Activated CD8-positive, alpha-beta memory T cell treated with anti-CD3 and anti-CD28 coated beads, Interleukin-2, amount 50 U/mL, for 48 hours (primary cell): ENCODE data around the gene TPSD1.
"Not testable (repeated sequence)": the region's sequence is repeated elsewhere in the genome, so short reads cannot be mapped to it uniquely, and the experiment has no call there.

Experiments used
- DNase-seq: peaks from one replicate; pipeline ENCODE4 v3.0.0-alpha.2; 2020

Gene TPSD1

DNA sequence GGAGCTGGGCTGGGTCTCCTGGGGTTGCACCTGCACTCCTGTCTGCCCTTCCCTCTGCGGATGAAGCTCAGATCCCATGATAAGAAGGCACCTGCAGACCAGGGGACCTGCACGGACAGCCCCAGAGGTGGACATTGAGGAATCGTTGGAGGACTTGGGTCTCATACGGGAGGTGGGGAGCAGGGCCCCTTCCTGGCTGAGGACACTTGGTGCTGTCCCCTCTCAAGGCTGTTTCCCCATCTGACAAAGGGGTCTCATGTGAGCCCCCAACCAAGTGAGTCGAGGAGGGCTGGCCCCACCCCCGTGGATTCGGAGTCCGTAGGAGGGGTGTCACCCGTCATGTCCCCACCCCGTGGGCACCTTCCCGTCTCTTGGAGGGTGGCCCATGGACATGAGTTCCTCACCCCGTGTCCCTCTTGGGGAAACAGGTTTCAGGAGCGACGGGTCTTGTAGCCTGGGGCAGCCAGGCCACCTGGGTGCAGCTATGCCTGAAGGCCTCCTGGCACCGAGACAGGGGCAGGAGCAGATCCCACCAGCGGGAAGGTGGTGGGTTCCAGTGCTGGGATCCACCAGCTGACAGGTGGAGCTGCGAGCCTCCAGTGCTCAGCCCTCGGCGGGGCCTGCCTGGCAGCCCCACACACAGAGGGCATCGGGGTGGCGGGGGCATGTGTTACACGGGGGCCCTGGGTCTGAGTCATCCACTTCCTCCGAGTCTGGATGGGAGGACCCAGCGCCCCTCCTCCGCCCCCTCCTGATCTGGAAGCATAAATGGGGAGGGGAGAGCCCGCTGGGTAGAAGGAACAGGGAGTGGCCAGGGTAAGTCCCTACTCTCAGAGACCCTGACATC lies at the start of gene TPSD1:
TSS of gene TPSD1 (plus strand) at position 794 of the 847 bp plus-strand sequence. CDS start 212 bp downstream, outside the sequence.
- not testable (repeated sequence) for DNase-seq

DNA sequence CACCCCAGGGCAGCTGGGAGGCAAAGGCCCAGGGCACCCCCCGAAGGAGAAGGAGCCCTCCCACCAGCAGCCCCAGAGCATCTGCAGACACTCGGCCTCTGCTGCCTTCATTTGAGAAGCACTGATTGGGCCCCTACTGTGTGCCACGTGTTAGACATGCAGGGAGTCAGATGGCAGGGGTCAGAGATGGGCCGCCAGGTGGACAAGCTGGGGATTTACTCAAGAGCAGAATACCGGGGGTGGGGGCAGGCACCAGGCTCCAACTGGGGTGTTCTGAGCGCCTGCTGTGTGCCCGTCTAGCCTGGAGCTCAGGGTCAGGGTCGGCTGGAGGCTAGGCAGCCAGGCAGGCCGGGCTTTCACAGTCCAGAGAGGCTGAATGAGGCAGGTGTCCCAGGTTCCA lies 49.5 kb upstream of the TPSD1 start:
- no peak for DNase-seq

DNA sequence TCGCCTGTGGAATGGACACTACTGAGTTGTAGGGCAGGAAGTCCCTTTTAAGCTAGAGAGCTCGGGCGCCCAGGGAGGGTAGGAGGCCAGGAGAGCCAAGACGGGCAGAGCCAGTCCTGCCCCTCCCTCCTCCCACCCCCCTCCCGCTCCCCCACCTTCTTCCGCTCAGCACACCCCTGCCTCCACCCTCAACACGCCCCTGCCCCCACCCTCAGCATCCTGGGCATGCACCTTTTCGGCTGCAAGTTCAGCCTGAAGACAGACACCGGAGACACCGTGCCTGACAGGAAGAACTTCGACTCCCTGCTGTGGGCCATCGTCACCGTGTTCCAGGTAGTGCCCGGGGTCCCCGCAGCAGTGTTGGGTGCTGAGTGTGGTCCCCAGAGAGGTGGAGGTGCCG lies 49.1 kb upstream of the TPSD1 start:
- DNase-seq: no peak

DNA sequence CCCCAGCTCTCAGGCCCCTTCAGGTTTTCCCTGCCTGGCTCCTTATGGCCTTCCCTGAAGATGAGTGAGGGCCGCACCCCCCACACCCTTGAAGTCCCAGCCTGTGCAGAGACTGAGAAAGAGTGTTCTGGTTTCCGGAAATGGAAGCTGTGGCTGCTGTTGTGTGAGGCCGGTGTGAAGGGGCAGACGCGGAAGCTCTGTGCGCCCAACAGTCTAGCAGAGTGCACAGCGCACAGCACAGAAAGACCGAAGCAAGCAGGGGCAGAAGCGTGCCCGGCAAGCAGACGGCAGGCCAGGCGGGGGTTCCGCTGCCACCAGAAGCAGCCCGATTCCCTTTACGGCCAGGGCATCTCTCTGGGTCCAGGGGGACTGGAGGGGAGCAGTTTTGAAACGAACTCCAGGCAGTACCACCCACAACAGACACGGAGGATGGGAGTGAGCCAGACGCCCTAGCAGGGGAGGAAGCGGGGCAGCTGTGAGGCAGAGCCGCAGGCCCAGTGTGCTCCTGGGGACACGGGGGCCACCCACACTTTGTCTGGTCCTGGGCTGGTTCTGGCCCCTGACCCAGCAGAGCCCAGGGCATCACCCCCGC lies 47.5 kb upstream of the TPSD1 start:
- no peak for DNase-seq

DNA sequence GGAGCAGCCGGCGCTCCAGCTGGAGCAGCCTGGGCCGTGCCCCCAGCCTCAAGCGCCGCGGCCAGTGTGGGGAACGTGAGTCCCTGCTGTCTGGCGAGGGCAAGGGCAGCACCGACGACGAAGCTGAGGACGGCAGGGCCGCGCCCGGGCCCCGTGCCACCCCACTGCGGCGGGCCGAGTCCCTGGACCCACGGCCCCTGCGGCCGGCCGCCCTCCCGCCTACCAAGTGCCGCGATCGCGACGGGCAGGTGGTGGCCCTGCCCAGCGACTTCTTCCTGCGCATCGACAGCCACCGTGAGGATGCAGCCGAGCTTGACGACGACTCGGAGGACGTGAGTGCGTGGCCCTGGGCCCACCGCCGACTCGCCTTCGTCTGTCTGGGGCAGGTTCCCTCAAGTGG lies 46.8 kb upstream of the TPSD1 start:
- DNase-seq: no peak

DNA sequence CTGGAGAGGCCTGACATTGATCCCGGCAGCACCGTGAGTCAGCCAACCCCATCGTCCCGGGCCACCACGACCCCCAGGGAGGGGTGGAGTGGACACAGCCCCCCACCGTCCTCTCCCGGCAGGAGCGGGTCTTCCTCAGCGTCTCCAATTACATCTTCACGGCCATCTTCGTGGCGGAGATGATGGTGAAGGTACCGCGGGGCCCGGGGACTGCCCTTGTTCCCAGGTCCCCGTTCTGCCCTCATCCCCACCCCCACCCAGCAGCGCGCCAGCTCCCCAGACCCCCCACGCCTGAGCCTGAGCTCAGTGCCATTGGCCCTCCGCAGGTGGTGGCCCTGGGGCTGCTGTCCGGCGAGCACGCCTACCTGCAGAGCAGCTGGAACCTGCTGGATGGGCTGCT lies 45.4 kb upstream of the TPSD1 start:
- DNase-seq: no peak

DNA sequence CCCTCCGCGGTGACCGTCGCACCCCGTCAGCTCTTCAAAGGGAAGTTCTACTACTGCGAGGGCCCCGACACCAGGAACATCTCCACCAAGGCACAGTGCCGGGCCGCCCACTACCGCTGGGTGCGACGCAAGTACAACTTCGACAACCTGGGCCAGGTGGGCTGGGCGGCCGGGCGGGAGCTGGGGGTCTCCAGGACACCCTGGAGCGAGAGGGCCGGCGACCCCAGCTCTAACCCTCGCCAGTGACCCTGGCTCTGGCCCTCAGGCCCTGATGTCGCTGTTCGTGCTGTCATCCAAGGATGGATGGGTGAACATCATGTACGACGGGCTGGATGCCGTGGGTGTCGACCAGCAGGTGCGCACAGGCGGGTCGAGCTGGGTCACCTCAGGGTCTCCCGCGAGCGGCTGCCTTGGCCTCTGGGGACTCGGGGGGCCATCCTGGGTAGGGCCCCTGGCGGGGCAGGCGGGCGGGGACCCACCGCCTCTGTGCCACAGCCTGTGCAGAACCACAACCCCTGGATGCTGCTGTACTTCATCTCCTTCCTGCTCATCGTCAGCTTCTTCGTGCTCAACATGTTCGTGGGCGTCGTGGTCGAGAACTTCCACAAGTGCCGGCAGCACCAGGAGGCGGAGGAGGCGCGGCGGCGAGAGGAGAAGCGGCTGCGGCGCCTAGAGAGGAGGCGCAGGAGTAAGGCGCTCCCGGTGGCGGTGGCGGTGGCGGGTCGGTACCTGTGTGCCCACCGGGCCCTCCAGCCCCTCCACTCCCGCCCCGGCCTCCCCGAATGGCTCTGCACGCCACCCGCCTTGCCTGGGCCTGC lies 44.2 kb upstream of the TPSD1 start:
- no peak for DNase-seq

DNA sequence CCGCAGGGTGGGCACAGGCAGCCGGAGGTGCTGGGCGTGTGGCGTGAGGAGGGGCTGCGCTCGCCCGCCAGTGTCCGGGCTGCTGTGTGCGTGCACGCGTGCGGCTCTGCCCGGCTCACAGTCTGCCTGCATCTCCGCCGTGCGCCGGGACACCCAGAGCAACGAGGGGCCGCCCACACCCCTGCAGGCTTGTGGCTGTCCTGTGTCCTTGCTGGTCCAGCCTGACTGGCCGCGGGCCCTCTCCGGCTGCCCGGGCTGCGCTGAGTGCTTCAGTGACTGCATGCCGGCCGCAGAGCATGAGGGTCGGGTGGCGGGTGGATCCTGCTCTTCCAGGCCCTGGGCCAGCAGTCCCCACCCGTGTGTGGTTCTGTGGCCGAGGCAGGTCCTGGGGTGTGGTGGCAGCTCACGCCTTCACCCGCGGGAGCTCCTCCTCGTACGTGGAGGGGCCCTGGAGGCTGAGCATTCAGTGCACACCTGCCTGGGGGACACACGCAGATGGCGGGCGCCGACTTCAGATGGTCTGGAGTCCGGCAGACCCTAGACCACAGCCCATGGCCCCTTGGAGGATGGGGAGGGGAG lies 43.2 kb upstream of the TPSD1 start:
- DNase-seq: no peak

DNA sequence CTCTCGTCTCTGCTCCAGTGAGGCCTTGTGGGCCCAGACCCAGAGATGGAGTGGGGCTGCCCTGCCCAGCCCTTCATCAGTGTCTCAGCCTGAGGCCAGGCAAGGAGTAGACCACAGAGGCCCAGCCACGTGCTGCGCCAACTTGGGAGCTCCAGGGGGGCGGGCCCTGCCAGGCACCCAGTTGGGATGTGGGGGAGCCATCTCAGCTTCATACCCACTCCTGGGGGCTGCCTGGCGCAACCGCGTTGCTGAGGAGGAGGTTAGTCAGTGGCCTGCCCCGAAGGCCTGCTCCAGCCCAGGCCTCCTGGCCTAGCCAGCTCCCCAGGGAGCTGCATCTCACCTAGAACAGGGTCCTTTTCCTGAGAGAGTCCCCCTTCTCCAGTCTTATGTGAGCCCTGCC lies 42.6 kb upstream of the TPSD1 start:
- DNase-seq: no peak

DNA sequence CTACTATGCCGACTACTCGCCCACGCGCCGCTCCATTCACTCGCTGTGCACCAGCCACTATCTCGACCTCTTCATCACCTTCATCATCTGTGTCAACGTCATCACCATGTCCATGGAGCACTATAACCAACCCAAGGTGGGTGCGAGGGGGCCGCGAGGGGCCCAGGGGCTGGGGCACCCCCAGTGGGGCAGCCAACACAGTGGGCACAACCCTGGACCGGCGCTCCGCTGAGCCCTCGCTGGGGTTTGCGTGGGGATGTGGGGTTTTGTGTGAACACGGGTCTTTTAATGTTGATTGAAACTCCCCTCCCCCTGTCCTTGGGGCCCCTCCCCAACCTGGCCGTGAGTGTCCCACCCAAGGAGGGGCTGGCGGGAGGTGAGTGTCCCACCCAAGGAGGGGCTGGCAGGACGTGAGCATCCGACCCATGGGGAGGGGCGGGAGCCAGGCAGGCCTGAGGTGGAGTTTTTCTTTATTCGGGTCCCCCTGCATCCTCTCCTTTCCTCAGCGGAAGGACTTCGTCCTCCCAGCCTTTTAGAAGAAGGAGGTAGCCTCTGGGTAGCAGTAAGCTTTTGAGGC lies 42.0 kb upstream of the TPSD1 start:
- DNase-seq: no peak

DNA sequence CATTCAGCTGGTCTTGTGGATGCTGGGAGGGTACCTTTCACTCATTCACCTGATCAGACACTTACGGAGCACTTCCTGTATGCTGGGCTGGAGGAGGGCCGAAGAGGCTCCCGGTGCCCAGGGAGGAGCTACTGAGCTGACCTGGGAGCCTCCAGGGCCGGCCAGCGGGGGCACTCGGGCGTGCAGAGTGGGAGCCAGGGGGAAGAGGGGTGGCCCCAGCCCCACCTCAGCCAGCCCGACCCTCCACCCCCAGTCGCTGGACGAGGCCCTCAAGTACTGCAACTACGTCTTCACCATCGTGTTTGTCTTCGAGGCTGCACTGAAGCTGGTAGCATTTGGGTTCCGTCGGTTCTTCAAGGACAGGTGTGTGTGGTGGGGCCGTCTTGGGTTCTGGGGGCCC lies 41.1 kb upstream of the TPSD1 start:
- DNase-seq: no peak

DNA sequence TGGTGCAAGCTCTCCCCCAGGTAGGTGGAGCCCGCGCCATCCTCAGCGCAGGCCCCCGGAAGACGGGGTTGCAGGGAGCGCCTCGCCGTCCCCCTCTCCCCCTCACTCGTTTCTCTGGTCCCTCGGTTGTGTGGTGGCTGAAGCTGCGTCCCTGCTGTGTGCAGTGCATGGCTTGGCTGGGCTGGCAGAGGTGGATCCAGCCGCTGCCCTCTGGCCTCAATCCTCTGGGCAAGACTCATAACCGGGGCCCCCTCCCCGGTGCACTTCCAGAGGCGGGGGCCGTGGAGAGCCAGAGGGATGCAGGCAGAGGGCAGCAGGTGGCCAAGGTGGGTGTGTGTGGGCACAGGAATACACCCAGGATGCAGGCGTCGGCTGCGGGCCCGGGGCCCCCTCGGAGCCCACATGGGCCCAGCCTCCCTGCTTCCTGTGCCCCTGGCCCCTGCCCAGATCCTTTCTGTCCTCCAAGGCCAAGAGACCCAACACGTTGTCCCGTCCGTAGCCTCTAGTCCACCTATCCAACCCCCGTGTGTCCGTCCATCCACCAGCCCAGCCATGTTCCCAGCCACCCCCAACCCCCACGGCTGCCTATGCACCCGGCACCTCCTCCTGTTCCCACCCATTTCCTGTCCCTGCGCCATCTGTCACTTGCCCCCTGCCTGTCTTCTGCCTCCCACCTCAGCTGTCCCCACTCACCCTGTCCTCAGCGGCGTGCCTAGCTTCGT lies 40.1 kb upstream of the TPSD1 start:
- no peak for DNase-seq

DNA sequence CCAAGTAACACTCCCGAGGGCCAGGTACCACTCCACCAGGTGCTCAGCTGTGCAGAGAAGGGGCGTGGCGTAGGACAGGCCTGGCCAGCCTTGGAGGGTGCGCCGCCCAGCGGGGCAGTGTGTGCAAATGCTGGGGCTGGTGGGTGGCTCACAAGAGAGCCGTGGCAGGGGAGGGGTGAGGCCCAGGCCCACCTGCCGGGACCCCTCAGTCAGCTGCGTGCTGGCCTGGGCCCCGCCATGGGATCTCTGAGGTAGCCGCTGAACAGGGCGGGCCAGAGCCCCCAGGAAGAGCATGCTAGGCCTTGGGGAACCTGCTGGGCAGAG lies 39.6 kb upstream of the TPSD1 start:
- DNase-seq: no peak

DNA sequence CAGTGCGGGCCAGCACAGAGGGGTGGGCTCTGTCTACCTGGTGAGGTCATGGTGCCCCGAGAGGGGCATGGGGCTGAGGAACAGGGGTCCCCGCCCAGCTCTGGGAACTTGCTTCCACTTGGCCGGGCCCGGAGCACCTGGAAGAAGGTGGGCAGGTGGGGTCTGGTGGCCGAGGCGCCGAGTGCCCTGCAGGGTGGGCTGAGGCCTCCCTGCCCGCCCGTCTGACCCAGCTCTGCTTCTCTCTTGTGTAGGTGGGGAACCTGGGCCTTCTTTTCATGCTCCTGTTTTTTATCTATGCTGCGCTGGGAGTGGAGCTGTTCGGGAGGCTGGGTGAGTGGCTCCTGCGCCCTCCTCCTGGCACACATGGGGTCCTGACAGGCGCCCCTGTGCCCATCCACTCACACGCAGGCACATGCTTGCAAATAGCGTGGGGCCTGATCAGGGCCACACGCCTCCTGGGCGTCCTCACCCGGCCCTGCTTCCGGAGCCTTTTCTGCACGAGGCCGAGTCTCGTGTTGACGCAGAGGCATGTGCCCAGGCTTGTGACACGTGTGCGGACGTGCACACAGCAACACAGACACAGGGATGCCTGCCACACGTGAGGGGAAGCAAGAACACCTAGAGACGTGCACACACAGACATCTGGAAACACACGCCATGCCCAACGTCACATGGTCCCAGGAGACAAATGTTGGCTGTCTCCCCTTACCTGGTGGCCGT lies 39.0 kb upstream of the TPSD1 start:
- DNase-seq: no peak

DNA sequence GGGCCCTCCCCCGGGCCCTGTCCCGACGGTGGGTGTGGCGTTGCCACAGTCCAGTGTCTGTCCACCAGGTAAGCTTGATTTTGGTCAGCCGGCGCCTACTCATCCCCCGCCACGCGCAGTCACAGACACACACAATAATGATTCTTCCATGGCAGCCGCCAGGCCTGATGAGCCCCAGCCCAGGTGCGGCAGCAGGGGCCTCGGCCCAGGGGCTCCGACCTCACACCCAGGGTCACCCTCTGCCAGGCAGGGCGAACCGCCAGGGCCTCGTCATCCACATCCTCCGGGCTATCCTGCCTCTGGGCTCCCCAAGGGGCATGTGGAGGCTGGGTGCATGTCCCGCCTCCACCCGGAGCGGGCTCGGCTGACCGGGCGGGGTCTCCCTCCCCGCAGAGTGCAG lies 38.3 kb upstream of the TPSD1 start:
- DNase-seq: no peak

DNA sequence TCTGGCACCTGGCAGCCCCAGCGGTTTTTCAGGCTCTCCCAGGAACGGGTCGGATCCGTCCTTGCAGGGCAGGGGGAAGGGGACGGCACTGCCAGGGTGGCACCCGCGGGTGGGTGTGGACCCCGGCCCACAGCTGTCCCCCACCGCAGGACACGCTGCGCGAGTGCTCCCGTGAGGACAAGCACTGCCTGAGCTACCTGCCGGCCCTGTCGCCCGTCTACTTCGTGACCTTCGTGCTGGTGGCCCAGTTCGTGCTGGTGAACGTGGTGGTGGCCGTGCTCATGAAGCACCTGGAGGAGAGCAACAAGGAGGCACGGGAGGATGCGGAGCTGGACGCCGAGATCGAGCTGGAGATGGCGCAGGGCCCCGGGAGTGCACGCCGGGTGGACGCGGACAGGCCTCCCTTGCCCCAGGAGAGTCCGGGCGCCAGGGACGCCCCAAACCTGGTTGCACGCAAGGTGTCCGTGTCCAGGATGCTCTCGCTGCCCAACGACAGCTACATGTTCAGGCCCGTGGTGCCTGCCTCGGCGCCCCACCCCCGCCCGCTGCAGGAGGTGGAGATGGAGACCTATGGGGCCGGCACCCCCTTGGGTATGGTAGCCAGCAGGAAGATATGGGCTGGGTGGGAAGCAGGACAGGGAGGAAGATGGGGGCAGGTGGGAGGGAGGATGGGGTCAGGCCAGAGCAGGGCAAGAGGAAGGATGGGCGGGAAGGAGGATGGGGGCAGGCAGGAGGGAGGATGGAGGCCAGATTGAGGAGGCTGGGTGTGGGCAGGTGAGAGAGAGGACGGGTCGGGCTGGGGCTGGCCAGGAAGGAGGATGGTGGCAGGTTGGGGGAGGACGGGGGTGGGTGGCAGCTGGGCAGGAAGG lies 37.6 kb upstream of the TPSD1 start:
- DNase-seq: no peak

DNA sequence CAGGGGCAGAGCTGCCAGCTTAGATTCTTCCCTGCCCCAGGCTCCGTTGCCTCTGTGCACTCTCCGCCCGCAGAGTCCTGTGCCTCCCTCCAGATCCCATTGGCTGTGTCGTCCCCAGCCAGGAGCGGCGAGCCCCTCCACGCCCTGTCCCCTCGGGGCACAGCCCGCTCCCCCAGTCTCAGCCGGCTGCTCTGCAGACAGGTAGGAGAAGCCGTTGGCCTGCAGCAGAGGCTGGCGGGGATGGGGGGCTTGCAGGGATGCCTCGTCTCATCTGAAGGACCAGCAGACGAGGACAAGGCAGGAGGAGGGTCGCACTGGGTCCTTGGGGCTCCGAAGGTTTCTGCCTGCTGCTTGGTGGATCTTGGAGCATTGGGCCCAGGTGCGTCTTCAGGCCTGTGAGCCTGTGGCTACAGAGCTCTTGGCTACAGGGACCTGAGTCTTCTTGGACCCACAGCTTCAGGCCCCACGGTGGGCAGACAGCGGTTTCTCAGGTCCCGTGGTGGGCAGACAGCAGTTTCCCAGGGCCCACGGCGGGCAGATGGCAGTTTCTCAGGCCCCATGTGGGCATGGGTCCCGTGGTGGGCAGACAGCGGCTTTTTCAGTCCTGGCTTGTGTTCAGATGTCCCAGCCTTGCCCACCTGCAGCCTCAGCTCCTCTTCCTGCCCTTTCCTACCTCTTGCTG lies 36.8 kb upstream of the TPSD1 start:
- DNase-seq: no peak

DNA sequence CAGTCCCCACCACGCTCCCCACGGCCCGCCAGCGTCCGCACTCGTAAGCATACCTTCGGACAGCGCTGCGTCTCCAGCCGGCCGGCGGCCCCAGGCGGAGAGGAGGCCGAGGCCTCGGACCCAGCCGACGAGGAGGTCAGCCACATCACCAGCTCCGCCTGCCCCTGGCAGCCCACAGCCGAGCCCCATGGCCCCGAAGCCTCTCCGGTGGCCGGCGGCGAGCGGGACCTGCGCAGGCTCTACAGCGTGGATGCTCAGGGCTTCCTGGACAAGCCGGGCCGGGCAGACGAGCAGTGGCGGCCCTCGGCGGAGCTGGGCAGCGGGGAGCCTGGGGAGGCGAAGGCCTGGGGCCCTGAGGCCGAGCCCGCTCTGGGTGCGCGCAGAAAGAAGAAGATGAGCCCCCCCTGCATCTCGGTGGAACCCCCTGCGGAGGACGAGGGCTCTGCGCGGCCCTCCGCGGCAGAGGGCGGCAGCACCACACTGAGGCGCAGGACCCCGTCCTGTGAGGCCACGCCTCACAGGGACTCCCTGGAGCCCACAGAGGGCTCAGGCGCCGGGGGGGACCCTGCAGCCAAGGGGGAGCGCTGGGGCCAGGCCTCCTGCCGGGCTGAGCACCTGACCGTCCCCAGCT lies 35.7 kb upstream of the TPSD1 start:
- DNase-seq: no peak

DNA sequence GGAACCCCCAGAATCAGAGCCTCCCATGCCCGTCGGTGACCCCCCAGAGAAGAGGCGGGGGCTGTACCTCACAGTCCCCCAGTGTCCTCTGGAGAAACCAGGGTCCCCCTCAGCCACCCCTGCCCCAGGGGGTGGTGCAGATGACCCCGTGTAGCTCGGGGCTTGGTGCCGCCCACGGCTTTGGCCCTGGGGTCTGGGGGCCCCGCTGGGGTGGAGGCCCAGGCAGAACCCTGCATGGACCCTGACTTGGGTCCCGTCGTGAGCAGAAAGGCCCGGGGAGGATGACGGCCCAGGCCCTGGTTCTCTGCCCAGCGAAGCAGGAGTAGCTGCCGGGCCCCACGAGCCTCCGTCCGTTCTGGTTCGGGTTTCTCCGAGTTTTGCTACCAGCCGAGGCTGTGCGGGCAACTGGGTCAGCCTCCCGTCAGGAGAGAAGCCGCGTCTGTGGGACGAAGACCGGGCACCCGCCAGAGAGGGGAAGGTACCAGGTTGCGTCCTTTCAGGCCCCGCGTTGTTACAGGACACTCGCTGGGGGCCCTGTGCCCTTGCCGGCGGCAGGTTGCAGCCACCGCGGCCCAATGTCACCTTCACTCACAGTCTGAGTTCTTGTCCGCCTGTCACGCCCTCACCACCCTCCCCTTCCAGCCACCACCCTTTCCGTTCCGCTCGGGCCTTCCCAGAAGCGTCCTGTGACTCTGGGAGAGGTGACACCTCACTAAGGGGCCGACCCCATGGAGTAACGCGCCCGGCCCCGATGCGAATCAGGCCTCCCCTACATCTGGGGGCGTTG lies 34.8 kb upstream of the TPSD1 start:
- DNase-seq: no peak
